ENCODE data around the gene UXT.

The UXT gene

DNA sequence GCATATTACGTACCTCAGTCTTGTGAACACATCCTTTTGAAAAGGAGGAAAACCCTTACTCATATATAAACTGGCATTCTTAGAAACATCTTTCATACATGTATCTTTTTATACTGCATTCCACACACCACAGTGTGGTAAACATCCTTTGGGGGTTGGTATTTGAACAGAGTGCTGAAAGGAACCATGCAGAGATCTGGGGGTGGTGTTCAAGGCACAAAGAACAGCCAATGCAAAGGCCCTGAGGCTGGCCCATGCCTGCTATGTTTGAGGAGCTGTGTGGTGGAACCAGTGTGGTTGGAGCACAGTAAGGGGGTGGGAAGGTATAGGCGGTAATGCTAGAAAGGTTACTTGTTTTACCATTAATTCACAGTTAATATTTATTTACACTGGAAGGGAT, 10.6 kb downstream of the UXT start:
- no peak for DNase-seq

DNA sequence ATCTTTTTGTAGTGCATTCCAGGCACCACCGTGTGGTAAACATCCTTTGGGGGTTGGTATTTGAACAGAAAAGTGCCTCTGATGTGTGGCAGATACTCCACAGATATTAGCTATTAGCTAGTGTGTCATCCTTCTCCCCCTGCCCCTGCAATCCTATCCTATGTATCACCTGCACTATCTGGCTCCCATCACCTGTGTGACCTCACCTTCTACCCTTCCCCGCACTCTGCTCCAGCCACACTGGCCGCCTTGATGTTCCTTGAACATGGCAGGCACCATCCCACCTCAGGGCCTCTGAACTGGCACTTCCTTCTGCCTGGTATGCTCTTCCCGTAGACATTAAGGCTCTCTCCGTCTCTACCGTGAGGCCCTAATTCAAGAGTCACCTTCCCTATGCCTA, 12.3 kb downstream of the UXT start:
- no peak for DNase-seq

DNA sequence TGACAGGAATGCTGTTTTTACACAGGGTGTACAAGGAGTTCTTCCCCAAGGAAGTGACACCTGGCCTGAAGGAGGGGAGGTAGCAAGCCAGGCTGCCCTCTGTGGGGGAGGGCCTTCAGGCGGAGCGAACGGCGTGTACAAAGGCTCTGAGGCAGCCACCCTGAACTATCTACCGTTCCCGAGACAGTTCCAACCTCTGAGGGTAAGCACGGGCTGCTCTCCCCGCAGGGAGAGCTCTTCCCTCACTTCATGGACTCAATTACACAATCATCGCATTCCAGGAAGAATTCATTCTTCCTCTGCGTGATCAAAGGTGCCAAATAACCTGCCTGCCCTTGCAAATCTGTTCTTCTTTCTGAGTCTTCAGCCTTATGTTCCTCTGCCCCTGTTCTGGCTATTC, 13.4 kb downstream of the UXT start:
- DNase-seq = no peak

DNA sequence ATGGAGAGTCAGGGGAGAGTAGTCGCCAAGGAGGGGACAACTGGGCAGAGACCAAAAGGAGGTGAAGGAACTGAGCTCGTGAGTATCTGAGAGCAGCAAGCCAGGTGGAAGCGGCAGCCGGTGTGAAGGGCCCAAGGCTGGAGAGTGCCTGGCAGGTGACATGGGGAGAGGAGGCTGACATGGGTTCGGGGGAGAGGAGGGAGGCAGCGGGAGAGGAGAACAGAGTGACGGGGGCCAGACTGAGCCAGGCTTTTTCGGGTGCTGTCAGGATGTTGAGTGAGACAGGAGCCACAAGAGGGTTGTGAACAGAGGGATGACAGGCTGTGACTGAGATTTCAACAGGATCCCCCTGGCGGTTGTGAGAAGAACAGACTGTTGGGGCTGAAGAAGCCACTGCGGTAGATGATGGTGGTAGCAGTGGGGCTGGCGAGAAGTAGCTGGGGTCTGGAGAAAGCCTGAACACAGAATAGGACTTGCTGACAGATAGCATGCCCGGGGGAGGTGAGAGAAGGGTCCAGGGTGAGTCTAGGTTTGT, 14.4 kb downstream of the UXT start:
- no peak for DNase-seq

DNA sequence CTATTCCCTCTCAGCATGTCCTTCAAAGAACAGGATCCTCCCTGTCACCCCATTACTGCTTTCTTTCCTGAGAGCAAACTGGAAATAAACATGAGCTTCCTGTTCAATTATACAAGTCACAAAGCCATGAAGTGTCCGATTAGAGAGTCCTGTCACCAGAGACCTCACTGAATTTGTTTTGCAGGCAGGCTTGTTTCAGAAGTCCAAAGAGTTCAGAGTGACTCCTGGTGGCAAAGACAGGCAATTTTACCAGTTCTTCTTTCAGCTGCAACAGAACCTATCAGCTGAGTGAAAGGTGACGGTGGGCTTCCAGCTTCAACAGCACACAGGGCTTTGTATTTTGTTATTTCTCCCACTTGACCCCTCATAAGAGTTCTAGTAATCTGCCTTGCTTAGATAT, 15.1 kb downstream of the UXT start:
- DNase-seq = no peak

DNA sequence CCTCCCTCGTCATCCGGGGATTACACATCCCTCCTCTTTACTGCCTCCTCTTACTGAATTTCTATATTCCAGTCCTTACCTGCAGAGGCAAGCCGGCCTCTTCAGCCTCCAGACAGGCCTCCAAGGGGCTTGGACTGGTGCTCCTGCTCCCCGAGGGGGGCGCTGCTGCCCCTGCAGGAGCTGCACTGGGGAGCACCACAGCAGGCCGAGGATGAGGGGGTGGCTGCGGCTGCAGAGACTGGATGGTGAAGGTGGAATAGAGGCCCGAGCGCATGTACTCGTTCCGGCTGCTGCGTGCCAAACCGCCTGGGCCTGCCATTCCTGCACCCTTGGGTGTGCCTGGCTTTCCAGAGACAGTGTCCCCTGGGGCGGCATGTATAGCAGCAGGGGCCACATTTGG, 20.2 kb downstream of the UXT start:
- no peak for DNase-seq

DNA sequence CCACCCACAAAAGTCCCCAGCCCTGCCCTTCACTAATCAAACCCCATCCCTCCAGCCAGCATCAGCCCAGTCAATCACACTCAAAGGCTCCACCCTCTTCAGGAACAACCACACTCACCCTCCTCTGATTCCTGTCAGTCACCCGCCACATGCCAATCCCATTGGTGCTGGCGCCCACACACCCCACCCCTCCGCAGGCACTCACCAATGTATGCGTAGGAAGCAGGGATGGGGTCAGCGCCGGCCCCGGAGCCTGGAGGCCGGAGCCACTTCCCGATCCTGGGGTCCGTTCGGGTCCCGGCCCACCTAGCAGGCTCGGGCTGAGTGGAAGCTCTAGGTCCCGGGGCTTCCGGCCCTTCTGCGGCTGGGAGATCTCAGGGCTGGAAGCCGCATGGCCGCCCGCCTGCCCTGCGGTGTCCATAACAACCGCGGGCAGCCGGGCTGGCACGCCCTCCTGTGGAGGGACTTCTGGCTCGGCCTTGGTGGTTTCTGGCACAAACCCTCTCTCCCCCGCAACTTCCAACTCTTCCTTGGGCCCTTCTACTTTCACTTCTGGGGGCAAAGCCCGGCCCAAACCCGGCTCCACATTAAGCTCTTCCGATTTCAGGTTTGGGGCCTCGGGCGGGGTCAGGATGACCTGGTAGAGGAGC, 21.3 kb downstream of the UXT start:
- peak; percentile 29 for DNase-seq

DNA sequence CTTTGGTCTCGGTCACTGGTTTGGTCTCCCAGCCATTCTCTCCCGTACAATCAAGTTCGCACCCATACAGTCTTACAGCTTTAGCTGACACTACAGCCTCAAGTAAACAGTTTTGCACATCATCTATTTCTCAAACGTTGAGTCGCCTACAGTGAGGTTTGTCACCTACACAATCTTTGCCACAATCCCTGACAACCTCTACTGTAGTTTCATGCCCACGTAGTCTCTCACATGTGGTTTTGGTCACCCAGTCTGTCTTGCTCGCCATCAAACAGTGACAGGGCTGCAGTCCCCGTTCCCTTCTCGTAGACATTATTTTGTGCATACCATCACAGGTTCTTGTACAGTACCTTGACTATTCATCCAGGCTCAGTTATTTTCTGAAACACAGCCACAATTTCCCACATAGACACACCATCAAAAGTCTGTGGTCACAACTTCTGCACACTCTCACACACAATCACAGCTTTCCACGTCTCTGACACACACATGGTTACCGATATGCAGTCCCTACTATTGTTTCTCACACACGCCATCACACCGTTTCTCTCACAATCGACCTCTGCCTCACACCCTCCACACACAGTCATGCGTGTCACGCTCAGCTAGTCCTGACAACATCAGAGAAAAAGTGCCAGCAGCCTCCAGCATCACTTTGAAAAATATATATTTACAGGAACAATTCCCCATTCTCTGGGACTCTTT, 24.0 kb downstream of the UXT start:
- no peak for DNase-seq

DNA sequence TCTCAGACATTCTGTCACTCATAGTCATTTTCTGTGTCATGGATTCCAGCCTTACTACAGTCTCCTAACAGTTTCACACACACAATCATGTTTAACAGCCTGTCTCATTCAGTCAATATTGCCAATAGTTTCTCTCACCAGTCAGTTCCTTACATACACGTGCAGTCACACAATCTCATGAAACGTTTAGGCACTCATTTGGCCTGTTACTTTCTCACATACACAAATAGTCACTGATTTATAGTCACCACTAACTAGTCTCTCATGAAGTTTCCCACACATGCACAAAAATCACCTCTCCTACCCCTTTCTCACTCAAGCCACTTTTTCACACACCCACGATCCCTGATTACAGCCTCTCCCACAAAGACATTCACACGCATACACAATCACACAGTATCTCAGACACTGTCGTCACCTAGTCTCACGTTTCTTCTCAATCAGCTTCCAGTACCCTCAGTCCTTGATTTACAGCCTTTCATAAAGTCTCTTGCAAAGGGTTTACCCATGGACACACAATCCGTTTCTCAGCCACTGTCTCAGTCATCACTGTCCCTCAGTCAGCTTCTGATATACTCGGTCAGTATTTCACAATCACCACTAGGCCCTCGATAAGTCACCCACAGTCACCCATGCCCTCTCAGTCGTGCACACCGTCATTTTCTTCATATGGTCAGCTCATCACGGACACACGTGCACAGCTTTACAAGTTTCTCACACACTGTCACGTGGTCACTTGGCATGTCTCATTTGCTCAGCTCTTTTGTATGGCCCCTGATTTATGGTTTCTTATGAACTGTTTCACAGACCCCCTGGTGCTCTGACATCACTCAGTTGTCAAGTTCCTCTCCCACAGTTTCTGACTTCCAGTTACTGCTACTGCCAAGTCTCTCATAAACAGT, 25.0 kb downstream of the UXT start:
- DNase-seq = no peak

DNA sequence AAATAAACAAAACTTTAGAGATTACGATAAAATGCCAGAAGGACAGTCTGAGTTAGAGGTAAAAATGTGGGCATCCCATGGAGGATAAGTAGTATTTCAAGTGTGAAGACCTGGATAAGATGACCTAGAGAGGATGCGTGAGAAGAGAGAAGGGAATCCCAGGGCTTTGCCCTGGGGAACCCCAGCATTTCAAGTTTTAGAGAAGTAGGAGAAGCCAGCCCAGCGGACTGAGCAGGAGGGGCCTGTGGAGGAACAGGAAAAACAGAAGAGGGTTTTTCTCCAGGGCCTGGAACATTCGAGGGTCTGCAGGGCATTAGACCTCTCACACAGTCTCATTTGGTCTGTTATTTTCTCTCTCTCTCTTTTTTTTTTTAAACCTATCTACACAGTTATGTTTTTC, 26.3 kb downstream of the UXT start:
- DNase-seq = no peak

DNA sequence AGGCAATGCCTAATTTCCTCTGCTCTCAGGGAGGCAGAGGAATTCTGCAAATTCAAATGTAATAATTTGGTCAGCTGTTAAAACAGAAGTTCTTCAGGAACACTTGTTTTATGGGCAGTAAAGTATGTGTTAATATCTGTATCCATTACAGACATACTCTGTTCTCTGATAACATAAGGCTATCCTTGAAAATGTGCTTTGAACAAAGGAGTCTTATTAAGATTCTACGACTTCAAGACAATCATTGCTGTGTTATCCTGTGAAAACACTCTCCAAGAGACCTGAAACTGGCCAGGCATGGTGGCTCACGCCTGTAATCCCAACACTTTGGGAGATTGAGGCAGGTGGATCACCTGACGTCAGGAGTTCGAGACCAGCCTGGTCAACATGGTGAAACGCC, 27.3 kb downstream of the UXT start:
- no peak for DNase-seq

DNA sequence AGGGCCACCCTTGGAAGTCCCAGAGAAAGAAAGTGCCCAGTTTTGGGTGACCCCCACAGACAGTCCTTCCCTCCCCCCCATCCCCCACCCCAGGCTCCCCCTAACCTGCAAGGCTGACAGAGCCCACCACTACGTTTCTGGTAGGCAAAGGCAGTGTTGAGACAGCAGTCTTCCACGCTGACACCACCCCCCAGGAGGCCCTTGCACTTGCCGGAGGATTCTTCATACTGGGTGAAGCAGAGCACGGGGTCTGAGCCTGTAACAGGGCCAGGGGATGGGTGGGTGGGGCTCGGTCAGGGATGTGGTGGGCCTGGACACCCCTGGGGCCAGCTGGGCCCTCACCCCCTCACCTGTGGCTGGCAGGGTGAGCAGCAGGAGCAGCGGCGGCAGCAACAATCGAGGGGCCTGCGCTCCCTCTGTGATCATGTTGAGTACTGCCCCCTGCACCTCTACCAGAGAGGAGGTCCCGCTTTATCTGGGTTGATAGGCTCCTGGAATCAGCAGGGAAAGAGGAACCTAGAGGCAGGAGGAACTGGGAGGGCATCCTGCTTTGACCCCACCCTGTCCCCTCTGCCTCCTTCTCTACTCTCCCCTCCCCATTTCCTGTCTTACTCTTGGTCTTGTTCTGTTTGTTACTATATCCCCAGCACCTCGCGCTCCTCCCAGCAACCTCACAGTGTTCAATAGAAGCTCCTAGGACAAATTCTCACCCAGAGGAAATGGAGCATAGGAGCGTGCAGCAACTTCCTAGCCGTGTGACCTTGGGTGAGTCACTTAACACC, 29.4 kb downstream of the UXT start, which contains the start of gene CFP:
CFP (minus strand) TSS at position 512 of the 782 bp plus-strand sequence; CDS start at position 426, 86 bp downstream.
- DNase-seq = no peak

DNA sequence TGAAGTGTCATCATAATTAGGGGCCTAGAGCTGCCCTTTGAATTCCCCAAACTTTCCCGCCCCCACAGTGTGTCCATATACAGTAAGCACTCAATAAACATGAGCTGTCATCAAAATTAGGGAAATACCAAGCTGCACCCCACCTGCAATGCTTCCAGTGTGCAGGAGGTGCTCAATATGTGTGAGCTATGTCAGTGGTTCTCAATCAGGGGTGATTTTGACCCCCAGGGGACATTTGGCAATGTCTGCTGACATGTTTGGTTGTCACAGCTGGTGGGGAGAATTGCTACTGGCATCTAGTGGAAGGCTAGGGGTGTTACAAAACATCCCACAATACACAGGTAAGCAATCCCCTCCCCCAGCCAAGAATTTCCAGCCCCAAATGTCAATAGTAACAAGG, 30.0 kb downstream of the UXT start:
- no peak for DNase-seq

DNA sequence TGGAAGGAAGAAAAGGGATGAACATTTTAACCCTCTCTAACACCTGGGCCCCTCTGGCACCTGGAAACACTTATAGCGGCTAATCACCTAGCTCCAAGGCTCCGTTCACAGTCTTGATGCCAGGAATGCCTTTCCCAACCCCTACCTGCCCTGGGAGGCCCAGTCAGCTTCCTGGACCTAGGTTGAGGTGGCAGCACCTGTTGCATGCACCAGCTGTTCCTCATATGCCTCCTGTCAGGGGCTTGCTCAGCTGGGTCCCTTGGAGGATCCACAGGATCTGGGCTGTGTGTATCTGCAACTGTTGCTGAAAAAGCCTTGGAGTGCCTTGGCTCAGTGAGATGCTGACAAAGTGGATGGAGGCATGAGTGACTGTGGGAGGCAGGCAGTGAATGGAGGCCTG, 33.6 kb downstream of the UXT start:
- DNase-seq = no peak

DNA sequence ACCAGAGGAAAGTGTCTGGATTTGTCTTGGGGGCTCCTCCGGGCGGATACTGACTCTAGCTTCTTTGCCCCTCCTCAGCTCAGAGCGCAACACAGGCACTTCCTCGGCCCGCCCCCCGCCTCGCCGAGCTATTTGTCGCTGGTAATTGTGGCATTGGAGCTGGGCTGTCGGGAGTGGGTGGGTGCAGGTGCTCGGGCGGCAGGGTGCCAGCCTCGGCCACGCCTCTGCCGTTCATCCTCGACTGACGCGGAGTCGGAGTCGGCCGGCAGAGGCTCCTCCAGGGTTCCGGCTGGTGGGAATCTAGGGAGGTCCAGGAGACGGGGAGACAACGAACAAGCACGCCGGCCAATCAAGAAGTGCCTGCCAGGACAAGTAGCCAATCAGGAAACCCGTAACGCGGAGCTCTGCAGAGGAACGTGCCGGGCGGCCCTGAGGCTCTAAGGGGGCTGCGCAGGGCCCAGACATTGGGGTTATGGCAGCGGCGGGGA, 35.4 kb downstream of the UXT start:
- peak; percentile 28 for DNase-seq

DNA sequence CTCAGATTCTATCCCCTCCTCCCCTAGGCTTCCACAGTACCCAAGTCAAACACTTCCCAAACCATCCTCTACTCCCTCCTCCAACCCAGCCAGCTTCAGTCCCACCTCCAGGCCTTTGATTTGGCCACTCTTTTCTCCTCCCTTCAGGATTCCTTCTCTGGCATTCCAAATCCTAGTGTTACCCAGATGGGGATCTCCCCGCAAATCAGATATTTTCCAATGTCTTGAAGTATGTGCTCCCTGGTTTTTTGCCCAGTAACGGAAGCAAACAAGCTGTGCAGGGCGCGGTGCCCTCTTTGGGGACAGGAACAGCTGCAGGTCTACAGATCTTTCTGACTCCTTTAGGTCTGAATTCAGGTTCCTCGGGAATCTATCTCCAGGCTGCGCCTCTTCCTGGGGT, 37.1 kb downstream of the UXT start:
- DNase-seq = no peak

DNA sequence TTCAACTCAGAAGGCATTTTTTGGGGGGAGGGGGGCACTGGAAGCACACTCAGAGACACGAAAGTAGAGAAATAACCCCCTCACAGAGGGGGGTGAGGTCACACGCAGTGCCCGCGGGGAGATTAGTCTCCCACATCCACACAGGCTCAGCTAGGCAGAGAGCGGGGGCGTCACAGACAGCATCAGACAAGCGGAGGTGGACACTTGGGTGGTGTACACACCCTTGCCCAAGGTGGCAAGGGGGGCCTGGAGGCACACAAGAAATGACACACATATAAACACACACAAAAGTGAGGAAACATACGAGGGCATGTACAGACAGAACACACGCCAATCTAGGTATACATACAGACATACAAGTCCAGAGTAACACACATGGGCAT, 38.7 kb downstream of the UXT start:
- DNase-seq = no peak

DNA sequence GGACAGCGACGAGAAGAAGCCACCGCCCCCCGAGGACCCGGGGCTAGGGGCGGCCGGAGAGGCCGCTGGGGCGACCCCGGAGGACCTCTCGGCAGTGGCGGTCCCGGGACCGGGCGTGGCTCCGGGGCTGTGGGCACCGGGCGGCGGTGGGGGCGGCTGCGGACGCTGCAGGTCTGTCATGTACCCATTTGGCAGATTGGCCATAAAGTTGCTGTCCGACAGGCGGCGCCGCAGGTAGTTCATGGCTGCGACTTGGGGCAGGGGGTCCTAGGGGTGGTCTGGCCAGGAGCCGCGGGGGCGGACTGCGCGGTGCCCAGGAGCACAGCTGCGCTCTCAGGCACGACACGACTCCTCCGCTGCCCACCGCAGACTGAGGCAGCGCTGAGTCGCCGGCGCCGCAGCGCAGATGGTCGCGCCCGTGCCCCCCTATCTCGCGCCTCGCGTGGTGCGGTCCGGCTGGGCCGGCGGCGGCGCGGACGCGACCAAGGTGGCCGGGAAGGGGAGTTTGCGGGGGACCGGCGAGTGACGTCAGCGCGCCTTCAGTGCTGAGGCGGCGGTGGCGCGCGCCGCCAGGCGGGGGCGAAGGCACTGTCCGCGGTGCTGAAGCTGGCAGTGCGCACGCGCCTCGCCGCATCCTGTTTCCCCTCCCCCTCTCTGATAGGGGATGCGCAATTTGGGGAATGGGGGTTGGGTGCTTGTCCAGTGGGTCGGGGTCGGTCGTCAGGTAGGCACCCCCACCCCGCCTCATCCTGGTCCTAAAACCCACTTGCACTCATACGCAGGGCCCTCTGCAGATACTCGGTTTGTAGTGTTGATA, 39.3 kb downstream of the UXT start, which contains the start of gene SYN1:
SYN1 (minus strand) TSS at position 372 of the 817 bp plus-strand sequence; CDS start at position 243, 129 bp downstream.
- DNase-seq = peak; percentile 73

DNA sequence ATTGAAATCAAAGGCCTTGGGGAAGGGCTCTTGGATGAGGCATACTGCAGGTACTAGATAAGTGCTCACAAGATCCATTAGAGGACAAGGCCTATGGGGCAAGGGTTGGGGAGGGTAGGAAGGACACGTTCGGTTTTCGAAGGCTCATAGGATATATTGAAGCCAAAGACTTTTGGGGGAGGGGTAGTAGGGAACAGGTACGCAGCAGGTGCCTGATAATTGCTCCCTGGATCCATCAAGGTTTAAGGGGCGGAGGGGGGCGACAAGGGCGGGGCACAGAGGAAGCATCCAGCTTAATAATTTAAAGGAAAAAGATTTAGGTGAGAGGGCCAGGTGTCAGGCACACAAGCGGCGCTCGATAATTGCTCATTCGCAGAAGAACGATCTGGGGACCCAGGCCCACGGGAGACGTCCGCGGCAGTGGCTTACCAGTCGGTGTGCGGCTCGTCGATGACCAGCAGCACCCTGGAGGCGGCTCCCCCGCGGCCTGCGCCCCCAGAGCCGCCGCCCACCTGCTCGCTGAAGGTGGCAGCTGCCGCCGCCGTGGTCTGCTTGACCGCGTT, 40.0 kb downstream of the UXT start:
- no peak for DNase-seq

DNA sequence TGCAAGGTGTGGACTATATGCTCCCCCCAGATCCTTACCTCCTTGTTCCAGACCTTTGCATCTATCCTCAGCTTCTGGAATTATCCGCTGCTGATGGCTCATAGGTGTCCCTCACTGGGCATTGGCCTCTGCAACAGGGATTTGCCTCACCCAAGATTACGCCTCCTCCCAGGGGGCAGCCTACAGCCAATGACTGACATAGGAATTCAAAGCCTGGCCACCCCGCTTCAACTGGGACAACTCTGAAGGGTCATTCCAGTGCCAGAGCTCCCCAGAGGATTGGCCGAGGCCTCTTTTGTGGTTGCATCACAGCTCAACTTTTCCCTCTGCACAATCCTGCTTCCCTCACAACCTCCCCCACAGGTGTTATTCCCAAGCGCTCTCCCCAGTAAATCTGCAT, 44.4 kb downstream of the UXT start:
- no peak for DNase-seq

DNA sequence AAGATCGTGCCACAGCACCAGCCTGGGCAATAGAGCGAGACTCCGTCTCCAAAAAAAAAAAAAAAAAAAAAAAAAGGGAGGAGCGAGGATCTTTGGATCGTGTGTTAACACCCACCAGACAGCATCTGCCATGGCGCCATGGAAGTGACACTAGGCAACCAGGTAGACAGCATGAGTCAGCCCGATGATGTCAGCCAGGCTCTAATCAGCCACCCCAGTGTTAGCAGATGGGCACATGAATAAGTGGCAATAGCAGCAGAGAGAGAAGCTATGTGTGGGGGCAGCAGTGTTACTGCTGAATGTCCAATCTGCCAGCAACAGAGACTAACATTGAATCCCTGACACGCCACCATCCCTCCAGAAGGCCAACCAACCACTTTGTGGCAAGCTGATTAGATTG, 45.9 kb downstream of the UXT start:
- no peak for DNase-seq

Measured in stimulated activated CD4-positive, alpha-beta T cell treated with anti-CD3 and anti-CD28 coated beads, Interleukin-12 subunit alpha, Interleukin-12 subunit beta, amount 100 ng/mL, for 4 hours (primary cell).